GM12878 (cell line): ENCODE data around the gene ZNF566.

Experiments used
- CTCF ChIP-seq, 3 experiments: IDR thresholded peaks in 2 of 3; conservative IDR thresholded peaks in 1 of 3; 2 replicates each; pipeline ENCODE4 v1.5.1; 2011; ENCODE audit warnings: low read depth in 3 of 3, low read length in 3 of 3, mild to moderate bottlenecking in 3 of 3, control low read depth in 2 of 3, moderate library complexity in 2 of 3, inconsistent platforms in 1 of 3, mixed read lengths in 1 of 3; ENCODE audit not compliant: control insufficient read depth in 2 of 3, insufficient read depth in 1 of 3; ENCODE audit errors: extremely low read depth in 1 of 3
- E2F4 ChIP-seq: IDR thresholded peaks from 2 replicates; pipeline ENCODE4 v1.6.1; 2012; ENCODE audit warnings: low read depth, low read length, improper control_type of control experiment
- KLF5 ChIP-seq: fragments of 450-650 bp; IDR thresholded peaks from 2 replicates; pipeline ENCODE4 v1.6.1; 2014; ENCODE audit warnings: mild to moderate bottlenecking; ENCODE audit not compliant: partially characterized antibody
- TF ChIP-seq, protein P1 (sequence below): IDR thresholded peaks from 2 replicates; pipeline ENCODE4 v1.6.1; 2011; ENCODE audit warnings: borderline replicate concordance, low read depth, mild to moderate bottlenecking, moderate library complexity, mixed read lengths, low read length; ENCODE audit not compliant: insufficient read depth; ENCODE audit errors: extremely low read length

- no peak for TF ChIP-seq KLF5
- no peak for TF ChIP-seq E2F4
- TF ChIP-seq, protein P1, sequence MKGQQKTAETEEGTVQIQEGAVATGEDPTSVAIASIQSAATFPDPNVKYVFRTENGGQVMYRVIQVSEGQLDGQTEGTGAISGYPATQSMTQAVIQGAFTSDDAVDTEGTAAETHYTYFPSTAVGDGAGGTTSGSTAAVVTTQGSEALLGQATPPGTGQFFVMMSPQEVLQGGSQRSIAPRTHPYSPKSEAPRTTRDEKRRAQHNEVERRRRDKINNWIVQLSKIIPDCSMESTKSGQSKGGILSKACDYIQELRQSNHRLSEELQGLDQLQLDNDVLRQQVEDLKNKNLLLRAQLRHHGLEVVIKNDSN: no peak
- TF ChIP-seq CTCF (IDR thresholded peaks at IDR 0.05 in 2 of 3, conservative IDR thresholded peaks at IDR 0.05 in 1 of 3; ENCODE audit: control insufficient read depth in 2 of 3, extremely low read depth in 1 of 3, insufficient read depth in 1 of 3, low read depth in 3 of 3, low read length in 3 of 3): no peak
Observed at GRCh38 chr19:36449059-36449670, 40.2 kb downstream of the ZNF566 start.
